ENCODE data around the gene MLLT3.

- TF ChIP-seq CTCF (IDR thresholded peaks at IDR 0.05; ENCODE audit: poor library complexity) (no peak), EZH2 (IDR thresholded peaks at IDR 0.05; ENCODE audit: borderline replicate concordance) (no peak), EZH2phosphoT487 (IDR thresholded peaks at IDR 0.05; ENCODE audit: low read depth, severe bottlenecking, unreplicated experiment) (no peak)
These were observed 63.7 kb downstream of the MLLT3 start for GRCh38 chr9:20558566-20559016.
